A549 (cell line): Measurements from ENCODE around the gene PLA2G4A. TPM values are rescaled to one million over a fixed set of nuclear protein-coding genes. Genes with fewer than 3 reads are reported as not detected.

ENCODE experiments used
- ATAC-seq, 2 experiments: fragments of 200-7000 bp in 1 of 2; fragments of >200 bp in 1 of 2; cut with Nextera tagmentation in 1 of 2; cut with Tn5 transposase in 1 of 2; 3 replicates each; pipeline versions ENCODE4 v1.8.0 to v1.9.1; 2018 to 2020; ENCODE audit warnings: mild to moderate bottlenecking in 1 of 2, moderate library complexity in 1 of 2
- CTCF ChIA-PET: fragments of 300-600 bp; sonication (Branson Sonifier 250); formaldehyde crosslinking; extraction: SDS; loops from one replicate; lab custom pipeline; 2021; ENCODE audit warnings: antibody characterized with exemption, inconsistent platforms; lab: Yijun Ruan, JAX
- POLR2A ChIA-PET: fragments of 350-600 bp; formaldehyde crosslinking; extraction: SDS; loops from one replicate; lab custom pipeline; 2021; ENCODE audit warnings: antibody characterized with exemption, inconsistent platforms; lab: Yijun Ruan, JAX
- DNase-seq, 2 experiments: peaks; one replicate each; pipeline versions ENCODE4 v3.0.0 to v3.0.0-alpha.2; 2011 to 2016; ENCODE audit warnings: low read depth in 1 of 2, low spot score in 1 of 2
- FAIRE-seq: peaks from 2 replicates; lab custom pipeline; 2011; peaks lifted over from hg19 to GRCh38; lab: Jason Lieb, UNC
- H3K27ac ChIP-seq, 2 experiments: fragments of >200 bp; sonication (Bioruptor Twin); formaldehyde crosslinking; 3 replicates each; pipeline ENCODE4 v1.5.1; 2016 to 2017
- H3K4me1 ChIP-seq: fragments of >200 bp; sonication (Bioruptor Twin); formaldehyde crosslinking; 3 replicates; pipeline ENCODE4 v1.6.1; 2016
- H3K4me2 ChIP-seq: fragments of >200 bp; sonication (Bioruptor Twin); formaldehyde crosslinking; 3 replicates; pipeline ENCODE4 v1.6.1; 2016
- H3K4me3 ChIP-seq: fragments of >200 bp; sonication (Bioruptor Twin); formaldehyde crosslinking; 3 replicates; pipeline ENCODE4 v1.5.1; 2016
- H3K9me3 ChIP-seq: fragments of >200 bp; sonication (Bioruptor Twin); formaldehyde crosslinking; 3 replicates; pipeline ENCODE4 v1.6.1; 2016
- CBX8 ChIP-seq: fragments of 200-600 bp; sonication (generic); IDR thresholded peaks from 2 replicates; pipeline ENCODE4 v1.6.1; 2016
- CEBPB ChIP-seq, 2 experiments: fragments of >200 bp in 1 of 2; sonication (Bioruptor Twin) in 1 of 2; formaldehyde crosslinking in 1 of 2; IDR thresholded peaks; 2 replicates each; pipeline ENCODE4 v1.6.1; 2012 to 2016
- EHMT2 ChIP-seq: fragments of 200-600 bp; sonication (generic); IDR thresholded peaks from 2 replicates; pipeline ENCODE4 v1.6.1; 2016; ENCODE audit warnings: antibody characterized with exemption, low read depth, mild to moderate bottlenecking, moderate library complexity
- ELK1 ChIP-seq: fragments of 150-350 bp; IDR thresholded peaks from 2 replicates; pipeline ENCODE4 v1.6.1; 2014; ENCODE audit warnings: low read depth, mild to moderate bottlenecking, low read length
- FOSB ChIP-seq: fragments of 250-450 bp; sonication (Bioruptor Pico); IDR thresholded peaks from 2 replicates; pipeline ENCODE4 v1.5.0; 2020; ENCODE audit warnings: mild to moderate bottlenecking, moderate library complexity
- FOSL2 ChIP-seq, 2 experiments: fragments of 450-650 bp in 1 of 2; fragments of >200 bp in 1 of 2; sonication (Bioruptor Twin) in 1 of 2; formaldehyde crosslinking; IDR thresholded peaks; 2 replicates each; pipeline versions ENCODE4 v1.5.0 to v1.6.1; 2016 to 2020; ENCODE audit warnings: mild to moderate bottlenecking in 1 of 2, moderate library complexity in 1 of 2
- FOXS1 ChIP-seq: fragments of 250-450 bp; sonication (Bioruptor Pico); IDR thresholded peaks from 2 replicates; pipeline ENCODE4 v1.5.0; 2020; ENCODE audit warnings: mild to moderate bottlenecking, moderate library complexity
- HES2 ChIP-seq: fragments of >200 bp; sonication (Bioruptor Twin); formaldehyde crosslinking; IDR thresholded peaks from 2 replicates; pipeline ENCODE4 v1.6.1; 2016
- HOXB13 ChIP-seq: fragments of 250-450 bp; sonication (Bioruptor Pico); IDR thresholded peaks from 2 replicates; pipeline ENCODE4 v1.5.0; 2020; ENCODE audit warnings: low read depth, mild to moderate bottlenecking, moderate library complexity
- KDM5A ChIP-seq: fragments of 200-600 bp; sonication (generic); IDR thresholded peaks from 2 replicates; pipeline ENCODE4 v1.6.1; 2016; ENCODE audit warnings: antibody characterized with exemption, mild to moderate bottlenecking
- NPAS2 ChIP-seq: fragments of 250-450 bp; sonication (Bioruptor Pico); IDR thresholded peaks from 2 replicates; pipeline ENCODE4 v1.8.0; 2022; ENCODE audit warnings: mild to moderate bottlenecking, moderate library complexity, borderline replicate concordance
- NR3C1 ChIP-seq: fragments of >200 bp; sonication (Bioruptor Twin); formaldehyde crosslinking; IDR thresholded peaks from 3 replicates; pipeline ENCODE4 v1.6.1; 2017
- PBX3 ChIP-seq: IDR thresholded peaks from 2 replicates; pipeline ENCODE4 v1.6.1; 2012
- RARB ChIP-seq: fragments of 250-450 bp; sonication (Bioruptor Pico); IDR thresholded peaks from 2 replicates; pipeline ENCODE4 v1.8.0; 2021; ENCODE audit warnings: mild to moderate bottlenecking, moderate library complexity
- REST ChIP-seq: fragments of 200-600 bp; sonication (generic); IDR thresholded peaks from 2 replicates; pipeline ENCODE4 v1.6.1; 2016; ENCODE audit warnings: antibody characterized with exemption, mild to moderate bottlenecking, moderate library complexity
- RFX5 ChIP-seq: fragments of 450-650 bp; IDR thresholded peaks from 2 replicates; pipeline ENCODE4 v1.7.1; 2014; ENCODE audit warnings: antibody characterized with exemption, mild to moderate bottlenecking, moderate library complexity
- RNF2 ChIP-seq: fragments of 200-600 bp; sonication (generic); IDR thresholded peaks from 2 replicates; pipeline ENCODE4 v1.6.1; 2016; ENCODE audit warnings: low read depth, mild to moderate bottlenecking, antibody characterized with exemption, moderate library complexity, borderline replicate concordance
- SREBF2 ChIP-seq: fragments of 450-650 bp; IDR thresholded peaks from 2 replicates; pipeline ENCODE4 v1.6.1; 2014; ENCODE audit warnings: mild to moderate bottlenecking, moderate library complexity
- TP53 ChIP-seq: fragments of 250-450 bp; sonication (Bioruptor Pico); IDR thresholded peaks from 2 replicates; pipeline ENCODE4 v1.5.0; 2021; ENCODE audit warnings: mild to moderate bottlenecking, moderate library complexity
- USF2 ChIP-seq: fragments of 450-650 bp; IDR thresholded peaks from 2 replicates; pipeline ENCODE4 v1.6.1; 2014; ENCODE audit warnings: antibody characterized with exemption
- ZNF302 ChIP-seq: fragments of 250-450 bp; sonication (Bioruptor Pico); IDR thresholded peaks from 2 replicates; pipeline ENCODE4 v1.9.0; 2021; ENCODE audit warnings: inconsistent platforms, mild to moderate bottlenecking, moderate library complexity
- WGBS: methylation state at CpG from one replicate; pipeline ENCODE4 v1.1.6; 2017; ENCODE audit errors: missing lambda C conversion rate; 5-methylcytosine and 5-hydroxymethylcytosine counted together
- polyA plus RNA-seq, 4 experiments: library from polyadenylated mRNA; depleted of rRNA in 3 of 4; stranded (reverse); fragments of >200 nt; fragmentation: RNase III in 1 of 4; extraction: RNeasy Plus Mini Kit Qiagen cat#74134 plus additional on column Dnase treatment in 1 of 4; gene quantifications; 2 replicates in 3 of 4; 3 replicates in 1 of 4; pipeline ENCODE4 v1.2.3, GENCODE V29; 2011 to 2017

Gene PLA2G4A
- polyA plus RNA-seq, 2 of the 4 experiments (the other 2 are of a cell fraction) = 26.3 to 80.4 TPM

GRCh38 chr1:186999506-186999905 is 170.8 kb downstream of the PLA2G4A start:
- H3K4me3 ChIP-seq = no peak overlapping the region
- 58% methylated on average over 6 of the region's 6 CpGs for WGBS
- no peak overlapping the region for H3K4me2 ChIP-seq
- ChIA-PET POLR2A (no interaction called here), CTCF (no interaction called here)
- H3K9me3 ChIP-seq = no peaks in the 10 kb centered on the region
- peaks cover 9% of the 10 kb centered on the region; the same call in 2 of the 3 replicates for H3K4me1 ChIP-seq
- TF ChIP-seq SREBF2 (no peak), KDM5A (no peak), NPAS2 (CRISPR knock-in tag) (no peak), HES2 (no peak), FOSB (CRISPR knock-in tag) (no peak), RNF2 (no peak), NR3C1 (no peak), HOXB13 (no peak), USF2 (no peak), ELK1 (no peak), RARB (CRISPR knock-in tag) (no peak), RFX5 (no peak), FOXS1 (CRISPR knock-in tag) (no peak), CBX8 (no peak), TP53 (no peak), EHMT2 (no peak), ZNF302 (CRISPR knock-in tag) (no peak), PBX3 (no peak)
- ATAC-seq (no peak), FAIRE-seq (no peak), DNase-seq (no peak)
- no peak overlapping the region for H3K27ac ChIP-seq

GRCh38 chr1:187001198-187001889 is 172.6 kb downstream of the PLA2G4A start:
- Histone ChIP-seq H3K4me1 (peaks cover 9% of the 10 kb centered on the region; the same call in 2 of the 3 replicates), H3K4me2 (peak overlapping the region; percentile 40)
- POLR2A ChIA-PET = no interaction called here
- FAIRE-seq = no peak
- TF ChIP-seq CEBPB (IDR thresholded peaks at IDR 0.05) = peak in 1 of 2 experiments; percentile 53; a peak in 1 of 4 replicates
- TF ChIP-seq FOSL2 (IDR thresholded peaks at IDR 0.05) = peak; percentile 50; the same call in 1 of the 2 replicates
- peak; percentile 52 for TF ChIP-seq FOSL2 (CRISPR knock-in tag; IDR thresholded peaks at IDR 0.05)
- TF ChIP-seq REST = no peak
- TF ChIP-seq, all 56 proteins: peak for 2
- H3K27ac ChIP-seq = no peak overlapping the region
- ATAC-seq (no peak; a peak in 1 of 6 replicates), DNase-seq (peak in 1 of 2 experiments; percentile 11)
- no peaks in the 10 kb centered on the region for H3K9me3 ChIP-seq
- no peak overlapping the region for H3K4me3 ChIP-seq
- WGBS = 52% methylated on average over 4 of the region's 4 CpGs
- CTCF ChIA-PET = interaction anchor here (1.0 kb wide), 1 partner anchor 1855 kb away, joined by 3 read pairs; no protein-coding TSS in a partner anchor
